Measurements from ENCODE around the gene LRP8.

Gene LRP8

DNA sequence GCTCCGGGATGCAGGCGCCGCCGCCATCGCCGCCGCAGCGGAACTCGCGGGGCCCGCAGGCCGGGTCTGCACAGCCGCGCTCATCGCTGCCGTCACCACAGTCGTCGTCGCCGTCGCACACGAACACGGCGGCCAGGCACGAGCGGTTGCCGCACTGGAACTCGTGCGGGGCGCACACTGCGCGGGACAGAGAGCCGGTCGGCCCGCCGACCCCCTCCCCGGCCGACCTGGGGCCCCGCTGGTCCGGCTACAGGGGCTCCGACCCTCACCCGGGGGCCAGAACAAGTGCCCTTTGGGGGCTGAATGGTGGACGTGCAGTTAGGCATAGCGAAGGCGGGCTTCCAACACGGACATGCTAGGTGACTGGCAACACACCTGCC, 51.0 kb downstream of the LRP8 start:
- no peak for DNase-seq
- Histone ChIP-seq H3K4me2 (ENCODE audit: low read depth, low read length) (no peak overlapping the region), H3K4me3 (ENCODE audit: low read length) (no peak overlapping the region), H3K79me2 (ENCODE audit: low read length) (no peaks in the 10 kb centered on the region; the same call in 1 of the 2 replicates), H4K20me1 (ENCODE audit: insufficient read depth, low read length) (no peaks in the 10 kb centered on the region), H3K9me2 (replicated peaks; ENCODE audit: insufficient read depth, low read length) (no peaks in the 10 kb centered on the region), H3F3A (ENCODE audit: insufficient read depth, low read length) (no peaks in the 10 kb centered on the region), H3K36me3 (replicated peaks; ENCODE audit: insufficient read depth, low read length) (0 out of 2 replicates have a peak, but pooled peaks cover 3% of the 10 kb centered on the region), H3K9ac (ENCODE audit: low read length) (no peak overlapping the region), H3K4me1 (ENCODE audit: low read length) (no peaks in the 10 kb centered on the region), H3K27ac (ENCODE audit: low read length) (no peak overlapping the region), H3K9me3 (replicated peaks; ENCODE audit: insufficient read depth, low read length) (no peaks in the 10 kb centered on the region), H2AFZ (ENCODE audit: low read length) (no peak overlapping the region), H3K27me3 (replicated peaks; ENCODE audit: insufficient read depth, low read length) (no peaks in the 10 kb centered on the region)
- no peak for TF ChIP-seq EZH2phosphoT487 (IDR thresholded peaks at IDR 0.05; ENCODE audit: low read length)
- no peak for TF ChIP-seq EZH2 (optimal IDR thresholded peaks at IDR 0.05; ENCODE audit: low read depth, low read length)
- TF ChIP-seq CTCF (IDR thresholded peaks at IDR 0.05; ENCODE audit: low read length): no peak

DNA sequence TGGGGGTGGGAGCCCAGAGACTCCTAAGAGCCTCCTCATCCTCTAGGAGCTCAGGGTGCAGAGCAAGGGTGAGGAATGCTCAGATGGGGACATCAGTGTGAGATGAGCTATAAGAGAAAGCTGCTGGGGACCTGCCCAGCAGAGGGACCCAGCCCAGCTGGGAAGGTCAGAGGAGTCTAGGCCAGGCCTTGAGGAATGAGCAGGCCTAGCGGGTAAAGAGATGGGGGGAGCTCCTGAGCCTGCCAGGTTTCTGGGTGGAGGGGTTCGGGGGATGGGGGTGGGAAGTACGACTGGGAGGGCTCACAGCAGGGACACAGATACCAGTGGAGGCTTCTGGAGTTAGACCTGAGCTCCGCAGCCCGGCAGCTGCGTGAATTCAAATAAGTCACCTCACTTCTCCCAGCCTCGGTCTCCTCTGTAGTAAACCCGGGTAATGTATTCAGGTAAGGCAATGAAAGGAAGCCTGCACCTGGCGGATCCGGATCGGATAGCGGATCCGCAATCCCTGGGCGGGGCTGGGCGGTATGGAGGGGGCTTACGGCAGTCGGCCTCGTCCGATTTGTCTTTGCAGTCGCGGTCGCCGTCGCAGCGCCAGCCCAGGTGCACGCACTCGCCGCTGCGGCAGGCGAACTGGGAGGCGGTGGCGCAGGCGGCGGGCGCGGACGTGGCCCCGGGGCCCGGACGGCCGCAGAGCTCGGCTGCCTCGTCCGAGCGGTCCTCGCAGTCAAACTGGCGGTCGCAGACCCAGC, 51.5 kb downstream of the LRP8 start:
- 0 out of 2 replicates have a peak, but pooled peaks cover 3% of the 10 kb centered on the region for H3K36me3 ChIP-seq (replicated peaks; ENCODE audit: insufficient read depth, low read length)
- H3K4me3 ChIP-seq (ENCODE audit: low read length): no peak overlapping the region
- H4K20me1 ChIP-seq (ENCODE audit: insufficient read depth, low read length): no peaks in the 10 kb centered on the region
- no peaks in the 10 kb centered on the region for H3K9me3 ChIP-seq (replicated peaks; ENCODE audit: insufficient read depth, low read length)
- no peak for DNase-seq
- H3K9ac ChIP-seq (ENCODE audit: low read length): no peak overlapping the region
- no peak overlapping the region for H3K4me2 ChIP-seq (ENCODE audit: low read depth, low read length)
- H3F3A ChIP-seq (ENCODE audit: insufficient read depth, low read length): no peaks in the 10 kb centered on the region
- no peaks in the 10 kb centered on the region for H3K27me3 ChIP-seq (replicated peaks; ENCODE audit: insufficient read depth, low read length)
- no peaks in the 10 kb centered on the region for H3K4me1 ChIP-seq (ENCODE audit: low read length)
- TF ChIP-seq CTCF (IDR thresholded peaks at IDR 0.05; ENCODE audit: low read length): no peak
- TF ChIP-seq EZH2 (optimal IDR thresholded peaks at IDR 0.05; ENCODE audit: low read depth, low read length): no peak
- no peak for TF ChIP-seq EZH2phosphoT487 (IDR thresholded peaks at IDR 0.05; ENCODE audit: low read length)
- H3K79me2 ChIP-seq (ENCODE audit: low read length): no peaks in the 10 kb centered on the region; the same call in 1 of the 2 replicates
- H2AFZ ChIP-seq (ENCODE audit: low read length): no peak overlapping the region
- H3K9me2 ChIP-seq (replicated peaks; ENCODE audit: insufficient read depth, low read length): no peaks in the 10 kb centered on the region
- no peak overlapping the region for H3K27ac ChIP-seq (ENCODE audit: low read length)

DNA sequence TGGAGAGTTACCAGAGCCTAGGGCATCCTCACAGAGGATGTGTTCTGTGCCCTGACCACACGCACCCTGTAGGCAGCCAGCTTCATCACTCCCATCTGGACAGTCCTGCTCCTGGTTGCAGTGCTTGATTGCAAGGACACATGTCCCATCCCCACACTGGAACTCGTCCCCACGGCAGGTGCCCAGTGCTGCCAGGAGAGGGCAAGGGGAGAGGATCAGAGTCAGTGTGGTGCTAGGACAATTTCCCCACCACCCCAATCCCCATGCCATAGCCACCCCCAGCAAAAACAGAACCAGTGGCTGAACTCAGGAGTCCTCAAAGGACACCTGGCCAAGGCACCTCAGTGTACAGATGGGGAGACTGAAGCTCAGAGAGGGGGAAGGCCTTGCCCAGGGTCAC, 52.3 kb downstream of the LRP8 start:
- H3K4me1 ChIP-seq (ENCODE audit: low read length): no peaks in the 10 kb centered on the region
- H3K9me3 ChIP-seq (replicated peaks; ENCODE audit: insufficient read depth, low read length): no peaks in the 10 kb centered on the region
- H3K27ac ChIP-seq (ENCODE audit: low read length): no peak overlapping the region
- no peak overlapping the region for H2AFZ ChIP-seq (ENCODE audit: low read length)
- no peaks in the 10 kb centered on the region for H3F3A ChIP-seq (ENCODE audit: insufficient read depth, low read length)
- H3K27me3 ChIP-seq (replicated peaks; ENCODE audit: insufficient read depth, low read length): no peaks in the 10 kb centered on the region
- no peak for TF ChIP-seq EZH2 (optimal IDR thresholded peaks at IDR 0.05; ENCODE audit: low read depth, low read length)
- TF ChIP-seq EZH2phosphoT487 (IDR thresholded peaks at IDR 0.05; ENCODE audit: low read length): no peak
- no peak for TF ChIP-seq CTCF (IDR thresholded peaks at IDR 0.05; ENCODE audit: low read length)
- H3K79me2 ChIP-seq (ENCODE audit: low read length): no peaks in the 10 kb centered on the region; the same call in 1 of the 2 replicates
- DNase-seq: no peak
- no peak overlapping the region for H3K9ac ChIP-seq (ENCODE audit: low read length)
- no peaks in the 10 kb centered on the region for H3K9me2 ChIP-seq (replicated peaks; ENCODE audit: insufficient read depth, low read length)
- H3K4me3 ChIP-seq (ENCODE audit: low read length): no peak overlapping the region
- no peaks in the 10 kb centered on the region for H4K20me1 ChIP-seq (ENCODE audit: insufficient read depth, low read length)
- 0 out of 2 replicates have a peak, but pooled peaks cover 3% of the 10 kb centered on the region for H3K36me3 ChIP-seq (replicated peaks; ENCODE audit: insufficient read depth, low read length)
- no peak overlapping the region for H3K4me2 ChIP-seq (ENCODE audit: low read depth, low read length)

Data from MM.1S (cell line).